Epithelial cell of proximal tubule (primary cell): ENCODE results near the gene GLMP. TPM values are rescaled to one million over a fixed set of nuclear protein-coding genes. Genes with fewer than 3 reads are reported as not detected.

Experiments
- DNase-seq: peaks from one replicate; pipeline ENCODE4 v3.0.0-alpha.2; 2011; ENCODE audit warnings: low read depth
- H3K4me3 ChIP-seq: 2 replicates; pipeline ENCODE4 v1.5.1; 2011; ENCODE audit warnings: low read depth, mild to moderate bottlenecking, low read length
- total RNA-seq: library from RNA; depleted of rRNA; stranded (reverse); fragments of >200 nt; gene quantifications from 2 replicates; pipeline ENCODE4 v1.2.3, GENCODE V29; 2015
- TF ChIP-seq, protein P1 (sequence below): conservative IDR thresholded peaks from 2 replicates; pipeline ENCODE4 v1.5.1; 2012; ENCODE audit warnings: low read depth, mild to moderate bottlenecking, low read length

GLMP gene
- total RNA-seq, 1 donor from 2014 or later: 66.3 TPM

DNA sequence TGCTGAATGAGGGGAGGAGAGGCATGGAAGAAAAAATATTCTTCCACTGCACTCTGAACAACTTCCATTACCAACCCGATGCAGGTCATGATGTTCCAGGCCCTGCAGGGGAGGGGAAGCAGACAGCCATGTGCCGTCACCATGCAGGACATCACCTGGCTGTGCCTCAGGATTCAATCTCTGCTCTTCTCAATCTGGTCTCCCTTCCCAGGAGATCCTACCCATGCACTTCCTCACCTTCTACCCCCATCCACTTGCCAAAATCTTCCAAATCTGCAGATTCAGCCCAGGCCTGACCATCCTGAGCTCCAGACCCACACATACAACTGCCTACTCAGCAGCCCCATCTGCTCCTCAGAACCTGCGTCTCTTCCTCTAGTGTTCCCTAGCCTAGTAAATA, 41.8 kb downstream of the GLMP start:
- no peak overlapping the region for H3K4me3 ChIP-seq

DNA sequence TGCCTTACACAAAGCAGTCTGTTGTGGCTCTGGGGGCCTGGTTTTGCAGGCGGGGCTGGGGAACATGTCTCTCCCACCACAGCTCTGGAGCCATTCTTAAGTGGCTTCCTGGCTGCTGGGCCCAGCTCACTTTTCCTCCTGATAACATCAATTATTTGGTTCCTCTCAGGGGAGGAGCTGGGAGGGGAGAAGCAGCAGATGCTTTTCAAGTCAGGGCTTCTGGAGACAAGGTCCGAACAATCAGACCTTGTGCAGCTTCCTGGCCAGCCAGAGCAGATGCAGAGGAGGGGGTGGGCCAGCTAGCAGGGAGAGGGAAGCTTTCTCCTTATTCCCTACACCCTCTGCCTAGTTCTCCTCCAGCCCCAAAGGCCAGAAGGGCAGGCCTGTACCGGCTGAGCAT, 44.0 kb downstream of the GLMP start:
- TF ChIP-seq, protein P1, sequence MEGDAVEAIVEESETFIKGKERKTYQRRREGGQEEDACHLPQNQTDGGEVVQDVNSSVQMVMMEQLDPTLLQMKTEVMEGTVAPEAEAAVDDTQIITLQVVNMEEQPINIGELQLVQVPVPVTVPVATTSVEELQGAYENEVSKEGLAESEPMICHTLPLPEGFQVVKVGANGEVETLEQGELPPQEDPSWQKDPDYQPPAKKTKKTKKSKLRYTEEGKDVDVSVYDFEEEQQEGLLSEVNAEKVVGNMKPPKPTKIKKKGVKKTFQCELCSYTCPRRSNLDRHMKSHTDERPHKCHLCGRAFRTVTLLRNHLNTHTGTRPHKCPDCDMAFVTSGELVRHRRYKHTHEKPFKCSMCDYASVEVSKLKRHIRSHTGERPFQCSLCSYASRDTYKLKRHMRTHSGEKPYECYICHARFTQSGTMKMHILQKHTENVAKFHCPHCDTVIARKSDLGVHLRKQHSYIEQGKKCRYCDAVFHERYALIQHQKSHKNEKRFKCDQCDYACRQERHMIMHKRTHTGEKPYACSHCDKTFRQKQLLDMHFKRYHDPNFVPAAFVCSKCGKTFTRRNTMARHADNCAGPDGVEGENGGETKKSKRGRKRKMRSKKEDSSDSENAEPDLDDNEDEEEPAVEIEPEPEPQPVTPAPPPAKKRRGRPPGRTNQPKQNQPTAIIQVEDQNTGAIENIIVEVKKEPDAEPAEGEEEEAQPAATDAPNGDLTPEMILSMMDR: no peak
- no peak for DNase-seq
- H3K4me3 ChIP-seq: no peak overlapping the region

More for the DNA sequence above, 41.8 kb downstream of the GLMP start:
- DNase-seq: no peak
- TF ChIP-seq, protein P1: no peak

DNA sequence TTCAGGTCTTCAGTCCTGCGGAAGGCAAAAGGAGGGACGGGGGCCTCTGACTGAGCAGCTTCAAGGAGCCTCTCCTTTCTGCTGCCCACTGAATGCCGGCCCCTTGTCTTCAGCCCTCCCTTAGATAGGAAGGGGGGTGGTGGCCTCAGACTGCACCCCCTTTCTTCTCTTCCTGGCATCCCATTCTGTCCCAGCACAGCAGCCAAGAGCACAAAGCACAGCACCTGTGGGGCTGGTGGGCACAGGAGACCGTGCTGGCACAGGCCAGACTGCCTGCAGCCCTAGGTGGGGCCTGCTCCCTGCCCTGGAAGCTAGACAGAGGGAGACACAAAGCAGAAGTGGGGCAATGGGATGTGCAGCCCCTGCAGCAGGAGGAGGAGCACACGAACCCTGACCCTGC, 45.9 kb downstream of the GLMP start:
- H3K4me3 ChIP-seq: no peak overlapping the region
- TF ChIP-seq, protein P1: no peak
- no peak for DNase-seq

DNA sequence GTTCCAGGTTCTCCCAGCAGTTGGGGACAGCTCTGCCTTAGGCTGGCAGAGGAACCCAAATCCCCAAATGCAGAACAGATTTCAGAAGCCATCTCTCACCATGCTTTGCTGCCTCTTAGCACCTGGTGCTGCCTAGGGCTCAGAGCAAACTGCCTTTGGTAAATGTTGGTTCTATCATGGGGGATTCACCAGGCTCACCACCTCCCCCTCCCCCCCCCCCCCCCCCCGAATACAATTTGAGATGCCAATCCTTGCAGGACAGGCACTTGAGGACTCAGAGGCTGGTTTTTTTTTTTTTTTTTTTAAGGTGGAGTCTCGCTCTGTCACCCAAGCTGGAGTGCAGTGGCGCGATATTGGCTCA, 47.2 kb downstream of the GLMP start:
- H3K4me3 ChIP-seq: no peak overlapping the region
- TF ChIP-seq, protein P1: no peak
- DNase-seq: no peak

DNA sequence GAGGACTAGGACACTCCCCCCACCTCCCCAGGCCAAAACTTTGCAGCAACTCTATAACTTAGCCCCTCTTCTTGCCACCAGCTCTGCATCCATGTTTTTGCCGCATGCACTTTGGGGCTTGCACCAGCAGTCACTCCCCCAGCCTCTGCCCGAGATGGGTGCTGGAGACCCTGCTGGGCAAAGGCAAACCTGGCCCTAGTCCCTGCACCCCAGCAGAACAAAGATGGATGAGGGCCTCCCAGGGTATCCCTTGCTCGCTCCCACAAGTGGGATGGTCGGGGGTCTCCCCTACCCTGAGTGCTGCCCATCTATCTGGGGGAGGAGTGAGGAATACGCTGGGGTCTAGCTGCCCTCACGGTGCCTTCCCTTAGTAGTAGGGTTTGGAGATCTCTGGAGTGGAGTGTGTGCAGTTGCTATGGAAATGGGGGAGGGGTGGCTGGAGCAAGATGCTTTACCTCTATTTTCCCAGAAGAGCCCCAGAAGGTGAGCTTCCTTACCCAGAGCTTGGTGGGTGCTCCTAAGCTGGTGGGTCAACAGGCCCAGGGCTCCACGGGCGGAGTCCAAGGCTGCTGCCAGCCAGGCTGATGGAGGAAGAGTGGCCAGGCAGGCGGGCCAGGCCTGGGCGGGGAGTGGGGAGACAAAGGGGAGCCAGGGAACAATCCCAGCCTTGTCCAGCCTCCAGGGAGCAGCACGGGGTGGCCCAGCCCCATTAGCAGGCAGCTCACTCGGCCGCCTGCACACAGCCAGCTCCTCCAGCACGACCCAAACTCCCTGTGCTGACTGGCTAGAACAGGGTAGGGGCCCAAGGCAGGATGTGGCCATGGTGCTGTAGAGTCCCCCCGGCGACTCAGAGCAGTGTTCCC, 47.8 kb downstream of the GLMP start, which contains the start of gene PAQR6:
Gene PAQR6 (minus strand): TSS at position 597 of the 863 bp plus-strand sequence. CDS start 1,325 bp downstream, outside the sequence.
- TF ChIP-seq, protein P1: no peak
- no peak within 1 kb of the TSS for H3K4me3 ChIP-seq
- DNase-seq: no peak

DNA sequence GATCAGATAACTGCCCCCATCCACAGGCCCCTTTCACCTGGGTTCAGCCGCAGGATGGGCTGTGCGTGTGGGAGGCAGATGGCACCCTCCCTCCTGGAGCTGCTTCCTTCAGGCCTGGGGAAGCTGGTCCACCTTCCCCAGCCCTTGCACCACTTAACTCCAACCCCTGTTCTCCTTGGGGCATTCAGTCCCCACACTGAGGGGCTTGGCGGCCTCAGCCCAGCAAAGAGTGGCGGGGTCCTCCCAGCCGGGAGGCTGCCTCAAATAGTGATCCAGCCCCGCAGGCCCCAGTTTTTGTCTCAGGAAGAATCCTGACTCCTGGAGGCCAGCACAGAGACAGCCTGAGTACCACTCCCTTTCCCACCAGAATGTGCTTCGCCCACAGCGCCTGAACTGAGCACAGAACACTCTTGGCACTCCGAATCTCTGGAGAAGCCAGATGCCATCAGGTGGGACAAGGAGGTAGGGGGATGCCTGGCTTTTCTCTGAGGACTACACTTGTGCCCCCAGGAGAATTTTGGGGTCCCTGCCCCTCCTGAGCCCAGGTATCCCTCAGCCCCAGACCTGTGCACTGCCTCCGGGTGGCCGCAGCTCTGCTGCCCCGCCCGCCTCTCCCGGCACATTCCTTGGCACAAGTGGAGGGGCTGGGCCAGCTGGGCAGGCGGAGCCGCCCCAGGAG, 48.6 kb downstream of the GLMP start:
- TF ChIP-seq, protein P1: no peak
- DNase-seq: no peak
- H3K4me3 ChIP-seq: no peak overlapping the region
